Mesothelial cell of epicardium (in vitro differentiated cells): ENCODE measurements around the gene SH3BGR. TPM values are rescaled to one million over a fixed set of nuclear protein-coding genes. Genes with fewer than 3 reads are reported as not detected.

Experiments used
- DNase-seq, 2 experiments: peaks; one replicate each; pipeline ENCODE4 v3.0.0; 2021; ENCODE audit warnings: low spot score in 2 of 2; ENCODE audit not compliant: unreplicated experiment in 2 of 2
- H3K27ac Mint-ChIP-seq: 2 replicates; pipeline ENCODE4 v1.8.0; 2021; ENCODE audit warnings: mixed read lengths
- H3K27me3 Mint-ChIP-seq: 2 replicates; pipeline ENCODE4 v1.8.0; 2021; ENCODE audit warnings: low read depth, mixed read lengths
- H3K36me3 Mint-ChIP-seq: 2 replicates; pipeline ENCODE4 v1.8.0; 2021; ENCODE audit warnings: mixed read lengths
- H3K4me1 Mint-ChIP-seq: 2 replicates; pipeline ENCODE4 v1.8.0; 2021; ENCODE audit warnings: mixed read lengths
- H3K4me3 Mint-ChIP-seq: 2 replicates; pipeline ENCODE4 v1.8.0; 2021; ENCODE audit warnings: mild to moderate bottlenecking, moderate library complexity, mixed read lengths
- H3K9me3 Mint-ChIP-seq: 2 replicates; pipeline ENCODE4 v1.8.0; 2021; ENCODE audit warnings: mixed read lengths
- CTCF ChIP-seq: fragments of 200-600 bp; sonication (generic); IDR thresholded peaks from one replicate; pipeline ENCODE4 v1.5.0; 2021; ENCODE audit warnings: antibody characterized with exemption; ENCODE audit not compliant: unreplicated experiment
- total RNA-seq: library from RNA; stranded (reverse); gene quantifications from 3 replicates; pipeline ENCODE4 v1.2.1, GENCODE V29; 2021

The SH3BGR gene
- total RNA-seq, 1 donor from 2014 or later = 4.6 TPM

GRCh38 chr21:39444421-39445180 is 7.2 kb upstream of the SH3BGR start:
- peak; percentile 31 to 69 for DNase-seq
- Mint-ChIP-seq H3K36me3 (no peaks in the 10 kb centered on the region), H3K4me1 (peaks cover 28% of the 10 kb centered on the region), H3K4me3 (peak overlapping the region; percentile 84), H3K9me3 (peaks cover 4% of the 10 kb centered on the region), H3K27ac (peak overlapping the region; percentile 96), H3K27me3 (no peaks in the 10 kb centered on the region)
- TF ChIP-seq CTCF = no peak

GRCh38 chr21:39445321-39446269 is 6.2 kb upstream of the SH3BGR start, which contains the start of gene LCA5L:
LCA5L (minus strand) TSS chr21:39445778; CDS start chr21:39428493, 17,285 bp downstream.
- H3K9me3 Mint-ChIP-seq = peaks cover 4% of the 10 kb centered on the region
- H3K27me3 Mint-ChIP-seq = no peaks in the 10 kb centered on the region
- no peak for TF ChIP-seq CTCF
- H3K27ac Mint-ChIP-seq = peak within 1 kb of the TSS; percentile 96
- H3K4me1 Mint-ChIP-seq = peaks cover 28% of the 10 kb centered on the region
- DNase-seq = peak; percentile 90 to 94
- no peaks in the 10 kb centered on the region for H3K36me3 Mint-ChIP-seq
- H3K4me3 Mint-ChIP-seq = peak within 1 kb of the TSS; percentile 84

- no peaks in the 10 kb centered on the region for H3K36me3 Mint-ChIP-seq
- H3K9me3 Mint-ChIP-seq = peaks cover 4% of the 10 kb centered on the region
- H3K4me3 Mint-ChIP-seq = peak overlapping the region; percentile 44
- no peak for DNase-seq
- H3K27me3 Mint-ChIP-seq = no peaks in the 10 kb centered on the region
- TF ChIP-seq CTCF = no peak
- H3K27ac Mint-ChIP-seq = no peak overlapping the region
- peaks cover 28% of the 10 kb centered on the region for H3K4me1 Mint-ChIP-seq
These were observed 4.5 kb upstream of the SH3BGR start for GRCh38 chr21:39447264-39447663.

GRCh38 chr21:39452207-39452969 is 618 bp downstream of the SH3BGR start:
- peaks cover 4% of the 10 kb centered on the region for H3K4me1 Mint-ChIP-seq
- H3K27ac Mint-ChIP-seq = no peak overlapping the region

More at GRCh38 chr21:39452207-39452969, 618 bp downstream of the SH3BGR start:
- Mint-ChIP-seq H3K9me3 (peaks cover 4% of the 10 kb centered on the region), H3K4me3 (no peak overlapping the region), H3K36me3 (no peaks in the 10 kb centered on the region), H3K27me3 (no peaks in the 10 kb centered on the region)
- TF ChIP-seq CTCF = no peak
- no peak for DNase-seq
